ENCODE data around the gene RUVBL1. TPM values are rescaled to one million over a fixed set of nuclear protein-coding genes. Genes with fewer than 3 reads are reported as not detected.

Gene RUVBL1
- total RNA-seq, 1 donor from 2014 or later, result 18.8 TPM

DNA sequence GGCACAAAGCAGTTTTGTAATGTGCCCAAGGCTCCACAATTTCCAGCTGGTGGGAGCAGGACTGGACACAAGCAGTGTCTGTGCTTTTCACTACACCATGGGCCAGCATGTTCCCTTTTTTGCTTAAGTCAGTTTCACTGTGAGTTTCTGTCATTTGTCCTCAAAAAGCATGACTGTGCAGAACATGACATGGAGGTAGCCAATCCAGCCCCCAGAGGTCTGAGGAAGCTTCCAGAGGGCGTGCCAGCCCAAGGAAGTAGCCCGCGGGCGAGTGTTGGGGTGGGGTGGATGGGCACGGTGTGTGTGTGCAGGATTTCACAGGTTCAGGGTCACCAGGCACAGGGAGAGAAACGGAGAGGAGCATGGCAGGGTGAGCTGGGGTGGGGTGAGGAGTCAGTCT, 21.7 kb upstream of the RUVBL1 start:
- Mint-ChIP-seq H3K36me3 (ENCODE audit: low read depth) (peaks cover 2% of the 10 kb centered on the region), H3K4me1 (ENCODE audit: low read depth) (peaks cover 9% of the 10 kb centered on the region), H3K9me3 (ENCODE audit: low read depth) (no peaks in the 10 kb centered on the region), H3K27ac (ENCODE audit: unreplicated experiment) (no peak overlapping the region), H3K4me3 (ENCODE audit: unreplicated experiment) (no peak overlapping the region), H3K27me3 (ENCODE audit: low read depth) (no peaks in the 10 kb centered on the region)
- no peak for DNase-seq (ENCODE audit: low spot score)
- no peak for TF ChIP-seq CTCF (IDR thresholded peaks at IDR 0.05)

DNA sequence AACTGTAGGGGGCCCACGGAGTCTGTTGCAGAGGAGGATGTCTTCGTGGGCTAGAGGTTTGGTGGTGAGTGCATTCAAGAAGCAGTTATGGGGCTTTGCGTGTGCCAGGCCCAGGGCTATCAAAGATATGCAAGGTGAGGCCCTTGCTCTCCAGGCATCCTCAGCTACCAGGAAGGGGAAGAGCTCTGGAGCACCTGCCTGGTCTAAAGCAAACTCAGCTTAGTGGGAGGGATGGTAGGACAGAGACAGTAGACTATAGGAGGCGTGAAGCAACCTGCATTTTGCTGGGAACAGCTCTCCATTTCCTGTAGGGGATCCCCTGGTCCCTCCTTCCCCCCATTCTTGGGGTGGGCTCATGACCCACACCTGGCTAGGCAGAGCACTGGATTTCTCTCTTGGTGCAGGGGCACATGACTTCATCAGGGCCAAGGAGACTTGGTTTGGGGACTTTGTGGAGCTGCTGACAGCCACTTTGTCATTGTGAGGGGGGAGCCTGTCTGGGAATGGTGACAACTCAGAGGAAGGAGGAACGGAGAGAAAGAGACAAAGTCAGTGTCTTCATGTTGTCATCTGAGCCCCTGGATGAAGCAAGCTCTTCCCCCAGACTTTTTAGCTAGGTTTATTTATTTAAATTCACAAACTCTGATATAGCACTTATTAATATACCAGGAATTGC, 21.0 kb upstream of the RUVBL1 start:
- no peak for TF ChIP-seq CTCF (IDR thresholded peaks at IDR 0.05)
- Mint-ChIP-seq H3K4me3 (ENCODE audit: unreplicated experiment) (no peak overlapping the region), H3K27me3 (ENCODE audit: low read depth) (no peaks in the 10 kb centered on the region), H3K36me3 (ENCODE audit: low read depth) (peaks cover 2% of the 10 kb centered on the region), H3K27ac (ENCODE audit: unreplicated experiment) (no peak overlapping the region), H3K4me1 (ENCODE audit: low read depth) (peaks cover 9% of the 10 kb centered on the region), H3K9me3 (ENCODE audit: low read depth) (no peaks in the 10 kb centered on the region)
- no peak for DNase-seq (ENCODE audit: low spot score)

DNA sequence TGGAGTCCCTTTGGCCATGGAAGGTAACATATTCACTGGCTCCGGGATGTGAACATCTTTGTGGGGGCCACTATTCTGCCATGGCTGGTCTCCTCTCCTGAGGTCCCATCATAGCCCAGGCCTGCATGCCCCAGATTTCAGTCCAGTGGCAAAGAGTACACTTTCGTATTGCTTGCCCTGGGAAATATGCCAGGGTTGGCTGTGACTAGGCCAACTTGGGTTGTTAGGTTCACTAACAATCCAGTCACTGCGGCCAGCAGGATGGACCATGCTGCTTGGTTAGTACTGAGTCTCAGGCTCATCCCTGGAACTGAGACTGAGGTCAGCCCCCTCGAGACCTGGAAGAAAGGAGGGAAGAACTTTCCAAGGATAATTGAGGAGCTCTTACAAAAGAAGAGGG, 19.9 kb upstream of the RUVBL1 start:
- Mint-ChIP-seq H3K4me3 (ENCODE audit: unreplicated experiment) (no peak overlapping the region), H3K4me1 (ENCODE audit: low read depth) (peaks cover 9% of the 10 kb centered on the region), H3K27ac (ENCODE audit: unreplicated experiment) (no peak overlapping the region), H3K27me3 (ENCODE audit: low read depth) (peaks cover 11% of the 10 kb centered on the region), H3K9me3 (ENCODE audit: low read depth) (peaks cover 6% of the 10 kb centered on the region), H3K36me3 (ENCODE audit: low read depth) (peaks cover 2% of the 10 kb centered on the region)
- TF ChIP-seq CTCF (IDR thresholded peaks at IDR 0.05), result no peak
- DNase-seq (ENCODE audit: low spot score), result no peak

DNA sequence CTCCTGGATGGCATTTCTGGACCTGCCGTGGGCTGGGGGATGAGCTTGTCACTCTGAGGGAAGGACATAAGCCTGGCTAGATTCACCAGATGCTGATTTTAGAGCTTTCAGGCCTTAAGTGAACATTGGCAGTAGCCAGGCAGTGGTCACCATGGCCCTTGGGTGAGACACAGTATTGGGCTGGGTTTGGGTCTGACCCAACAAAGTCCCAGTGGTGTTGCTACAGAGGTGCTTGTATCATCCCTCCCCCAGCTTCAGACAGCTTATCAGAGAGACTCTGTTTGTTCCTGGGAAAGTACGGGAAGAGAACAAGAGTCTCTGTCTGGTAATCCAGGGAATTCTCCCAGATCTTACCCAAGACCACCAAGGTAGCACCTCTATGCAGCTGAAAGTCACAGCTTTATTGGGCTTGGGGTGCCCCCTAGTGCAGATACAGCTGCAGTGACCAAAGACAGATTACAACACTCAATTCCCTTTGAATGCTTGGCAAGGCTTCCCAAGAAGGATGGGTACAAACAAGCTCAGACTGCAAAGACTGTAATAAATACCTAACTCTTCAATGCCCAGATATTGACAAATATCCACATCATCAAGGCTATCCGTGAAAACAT, 9.8 kb upstream of the RUVBL1 start:
- Mint-ChIP-seq H3K36me3 (ENCODE audit: low read depth) (peaks cover 4% of the 10 kb centered on the region), H3K9me3 (ENCODE audit: low read depth) (peaks cover 7% of the 10 kb centered on the region), H3K4me3 (ENCODE audit: unreplicated experiment) (no peak overlapping the region), H3K27me3 (ENCODE audit: low read depth) (peaks cover 19% of the 10 kb centered on the region), H3K27ac (ENCODE audit: unreplicated experiment) (no peak overlapping the region), H3K4me1 (ENCODE audit: low read depth) (no peaks in the 10 kb centered on the region)
- peak; percentile 78 for TF ChIP-seq CTCF (IDR thresholded peaks at IDR 0.05)
- DNase-seq (ENCODE audit: low spot score), result no peak

DNA sequence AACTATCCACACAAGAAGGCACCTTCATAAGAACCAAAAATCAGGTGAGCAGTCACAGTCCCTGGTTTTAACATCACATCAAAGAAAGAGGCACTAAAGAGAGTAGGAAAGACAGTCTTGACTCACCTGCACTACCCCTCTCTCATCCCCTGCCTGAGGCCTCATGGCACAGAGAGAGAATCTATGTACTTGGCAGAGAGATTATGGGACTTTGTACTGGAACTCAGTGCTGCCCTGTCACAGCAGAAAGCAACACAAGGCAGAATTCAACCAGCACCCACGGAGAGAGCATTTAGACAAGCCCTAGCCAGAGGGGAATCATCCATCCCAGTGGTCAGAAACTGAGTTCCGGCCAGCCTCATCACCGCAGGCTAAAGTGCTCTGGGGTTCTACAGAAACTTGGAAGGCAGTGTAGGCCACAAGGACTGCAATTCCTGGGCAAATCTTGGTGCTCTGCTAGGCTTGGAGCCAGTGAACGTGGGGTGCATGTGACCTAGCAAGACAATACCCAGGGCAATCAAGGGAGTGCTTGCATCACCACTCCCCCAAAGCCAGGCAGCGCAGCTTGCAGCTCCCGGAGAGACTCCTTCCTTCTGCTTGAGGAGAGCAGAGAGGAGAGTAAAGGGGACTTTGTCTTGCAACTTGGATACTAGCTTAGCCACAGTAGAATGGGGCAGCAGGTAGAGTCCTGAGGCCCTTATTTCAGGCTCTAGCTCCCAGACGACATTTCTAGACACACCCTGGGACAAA, 8.5 kb upstream of the RUVBL1 start:
- Mint-ChIP-seq H3K4me3 (ENCODE audit: unreplicated experiment) (no peak overlapping the region), H3K27ac (ENCODE audit: unreplicated experiment) (no peak overlapping the region), H3K9me3 (ENCODE audit: low read depth) (peaks cover 5% of the 10 kb centered on the region), H3K4me1 (ENCODE audit: low read depth) (no peaks in the 10 kb centered on the region), H3K36me3 (ENCODE audit: low read depth) (peaks cover 3% of the 10 kb centered on the region), H3K27me3 (ENCODE audit: low read depth) (peaks cover 7% of the 10 kb centered on the region)
- TF ChIP-seq CTCF (IDR thresholded peaks at IDR 0.05), result no peak
- no peak for DNase-seq (ENCODE audit: low spot score)

Data from chondrocyte (in vitro differentiated cells).